Posterior vena cava (tissue), 2 donors: ENCODE data around the gene IFT43. TPM values are rescaled to one million over a fixed set of nuclear protein-coding genes. Genes with fewer than 3 reads are reported as not detected.
A peak's percentile ranks its signal among the peaks of the same experiment; 100 is the strongest.

Experiments
- DNase-seq: peaks from one replicate; pipeline ENCODE4 v3.0.0-alpha.2; 2020; ENCODE audit warnings: low spot score
- intact Hi-C, 2 donors: fragments of 100-400 bp; cut with DNase I; formaldehyde crosslinking; loops; one replicate each; pipeline versions ENCODE4 v1.14.1 to v1.14.2; 2022 to 2023
- total RNA-seq, 2 donors: library from RNA; stranded (reverse); fragmentation: NEBNext Ultra II Directional; extraction: Animal tissue kit (Norgen Biotek cat#: 25700); gene quantifications; one replicate each; pipeline ENCODE4 v1.2.1, GENCODE V29; 2021
- donor health status: DM: yes; HTN: yes; CAD: no.
- donor health status: DM: yes; HTN: yes; CAD: no.

IFT43 gene
- total RNA-seq, 2 donors from 2014 or later, result 44.9 to 79.6 TPM

GRCh38 chr14:76055330-76055729, 69.8 kb downstream of the IFT43 start:
- no peak for DNase-seq
- intact Hi-C loops, result loop anchor here in 1 of 2 donors (10.0 kb wide), 1 partner anchor 329 kb away; no protein-coding TSS in a partner anchor

DNA sequence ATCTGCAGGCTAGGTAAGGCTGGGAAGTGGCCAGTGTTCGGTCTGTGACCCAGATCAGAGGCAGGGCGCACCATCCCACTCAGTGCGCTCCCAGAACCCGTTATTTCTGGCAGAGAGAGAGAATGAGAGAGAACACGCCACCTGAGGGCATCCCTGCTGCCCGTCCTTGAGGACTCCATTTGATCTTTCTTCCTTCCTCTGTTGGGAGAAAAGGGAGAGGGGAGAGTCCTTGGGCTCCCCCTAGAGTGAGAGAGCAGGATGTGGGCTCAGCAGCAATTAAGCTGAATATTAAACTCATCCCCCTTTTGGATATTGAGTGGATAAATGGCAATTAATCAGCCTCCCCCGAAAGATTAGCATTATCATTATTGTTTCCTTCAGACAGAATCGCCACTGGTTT, 70.6 kb downstream of the IFT43 start:
- DNase-seq, result no peak
- intact Hi-C loops, result loop anchor here in 1 of 2 donors (10.0 kb wide), 1 partner anchor 329 kb away; no protein-coding TSS in a partner anchor

DNA sequence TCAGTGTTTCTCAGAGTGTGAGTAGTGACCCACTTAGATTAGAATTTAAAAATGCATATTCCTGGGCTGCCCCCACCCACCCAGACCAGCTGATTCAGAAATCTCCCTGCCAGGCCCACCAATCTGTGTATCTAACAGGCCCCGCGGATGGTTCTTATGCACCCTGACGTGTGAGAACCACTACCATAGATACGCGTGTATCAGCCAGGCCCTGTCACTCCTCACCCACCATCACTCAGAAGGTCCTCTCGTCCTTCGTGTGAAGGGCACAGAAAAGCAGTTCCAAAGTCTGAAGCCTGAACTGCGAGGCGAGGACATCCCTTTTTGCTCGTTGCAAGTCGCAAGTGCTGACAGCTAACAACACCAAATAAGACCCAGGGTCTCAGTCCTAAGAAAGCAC, 72.4 kb downstream of the IFT43 start:
- no peak for DNase-seq
- intact Hi-C loops, result loop anchor here in 1 of 2 donors (10.0 kb wide), 1 partner anchor 327 kb away; no protein-coding TSS in a partner anchor

GRCh38 chr14:76063327-76063726, 77.8 kb downstream of the IFT43 start:
- no peak for DNase-seq
- intact Hi-C loops, result no loop called here

DNA sequence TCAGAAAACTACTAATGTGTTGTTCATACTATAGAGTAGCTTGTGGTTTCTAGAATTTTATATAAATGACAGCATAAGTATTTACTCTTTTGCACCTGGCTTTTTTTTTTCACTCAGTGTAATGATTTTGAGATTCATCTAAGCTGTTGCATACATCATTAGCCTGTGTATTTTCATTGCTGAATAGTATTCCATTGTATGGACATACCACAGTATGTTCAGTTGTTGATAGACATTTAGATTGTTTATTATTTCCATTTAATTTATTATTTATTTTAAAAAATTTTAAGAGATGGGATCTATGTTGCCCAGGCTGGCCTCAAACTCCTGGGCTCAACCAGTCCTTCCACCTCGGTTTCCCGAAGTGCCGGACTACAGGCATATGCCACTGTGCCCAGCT, 80.0 kb downstream of the IFT43 start:
- DNase-seq, result no peak
- intact Hi-C loops, result no loop called here

- intact Hi-C loops, result no loop called here
- DNase-seq, result no peak
These were observed 82.0 kb downstream of the IFT43 start for GRCh38 chr14:76067536-76067935.

DNA sequence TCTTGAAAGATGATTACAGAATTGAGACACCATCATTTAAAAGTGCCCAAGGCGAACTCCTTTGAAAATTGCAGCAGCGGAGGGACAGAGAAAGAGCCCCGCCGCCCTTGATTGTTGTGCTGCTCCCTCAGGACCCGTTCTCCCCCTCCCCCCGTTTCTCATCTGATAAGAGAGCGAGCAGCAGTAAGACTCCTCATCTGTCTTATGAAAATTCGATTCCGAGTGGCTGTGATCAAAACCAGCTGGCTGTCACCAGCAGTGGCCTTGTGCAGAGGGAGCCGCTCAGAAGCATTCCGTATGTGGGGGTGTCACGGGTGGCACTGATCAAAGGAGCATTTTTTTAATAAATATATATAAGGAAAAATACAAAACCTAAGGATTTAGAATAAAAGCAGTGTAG, 88.2 kb downstream of the IFT43 start:
- DNase-seq, result no peak
- intact Hi-C loops, result no loop called here

- no peak for DNase-seq
- intact Hi-C loops, result no loop called here
These were observed 91.8 kb downstream of the IFT43 start for GRCh38 chr14:76077340-76077739.

GRCh38 chr14:76078501-76078900, 92.9 kb downstream of the IFT43 start:
- intact Hi-C loops, result no loop called here

GRCh38 chr14:76080025-76080424, 94.5 kb downstream of the IFT43 start:
- no peak for DNase-seq
- intact Hi-C loops, result no loop called here

More at GRCh38 chr14:76078501-76078900, 92.9 kb downstream of the IFT43 start:
- no peak for DNase-seq

DNA sequence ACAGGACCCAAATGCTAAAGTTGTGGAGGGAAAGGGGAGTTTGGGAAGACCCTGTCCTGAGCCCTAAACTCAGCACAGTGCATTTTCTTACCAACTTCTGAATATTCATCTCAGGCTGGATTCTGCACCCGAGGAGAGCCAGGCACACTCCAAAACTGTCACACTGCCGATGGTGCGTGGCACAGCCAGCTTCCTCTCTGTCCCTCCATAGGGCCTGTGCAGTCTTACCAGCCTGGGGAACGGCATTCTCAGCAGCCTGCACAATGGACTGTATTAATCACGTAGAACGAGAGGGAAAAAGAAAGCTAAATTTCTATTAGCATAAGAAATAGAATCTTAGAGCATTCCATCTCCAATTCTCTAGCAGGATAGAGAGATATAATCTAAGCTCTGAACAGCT, 94.9 kb downstream of the IFT43 start:
- DNase-seq, result no peak
- intact Hi-C loops, result no loop called here

DNA sequence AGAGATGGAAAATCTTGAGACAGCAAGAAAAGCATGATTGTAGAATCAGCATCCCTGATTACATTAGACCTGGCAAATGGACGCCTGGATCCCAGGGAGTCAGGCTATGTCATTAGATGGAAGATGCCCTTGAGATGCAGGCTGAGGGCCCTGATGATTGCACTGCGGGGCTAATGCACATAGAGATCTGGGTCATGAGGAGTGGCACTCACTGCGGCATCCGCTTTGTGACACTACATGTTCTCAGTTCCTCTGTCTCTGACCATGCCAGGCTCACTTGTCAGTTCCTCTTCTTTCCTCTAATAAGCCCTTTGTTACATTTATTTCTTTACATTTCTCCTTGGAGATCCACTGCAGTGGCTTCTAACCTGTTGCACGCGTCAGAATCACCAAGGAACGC, 96.1 kb downstream of the IFT43 start:
- intact Hi-C loops, result no loop called here
- DNase-seq, result no peak

DNA sequence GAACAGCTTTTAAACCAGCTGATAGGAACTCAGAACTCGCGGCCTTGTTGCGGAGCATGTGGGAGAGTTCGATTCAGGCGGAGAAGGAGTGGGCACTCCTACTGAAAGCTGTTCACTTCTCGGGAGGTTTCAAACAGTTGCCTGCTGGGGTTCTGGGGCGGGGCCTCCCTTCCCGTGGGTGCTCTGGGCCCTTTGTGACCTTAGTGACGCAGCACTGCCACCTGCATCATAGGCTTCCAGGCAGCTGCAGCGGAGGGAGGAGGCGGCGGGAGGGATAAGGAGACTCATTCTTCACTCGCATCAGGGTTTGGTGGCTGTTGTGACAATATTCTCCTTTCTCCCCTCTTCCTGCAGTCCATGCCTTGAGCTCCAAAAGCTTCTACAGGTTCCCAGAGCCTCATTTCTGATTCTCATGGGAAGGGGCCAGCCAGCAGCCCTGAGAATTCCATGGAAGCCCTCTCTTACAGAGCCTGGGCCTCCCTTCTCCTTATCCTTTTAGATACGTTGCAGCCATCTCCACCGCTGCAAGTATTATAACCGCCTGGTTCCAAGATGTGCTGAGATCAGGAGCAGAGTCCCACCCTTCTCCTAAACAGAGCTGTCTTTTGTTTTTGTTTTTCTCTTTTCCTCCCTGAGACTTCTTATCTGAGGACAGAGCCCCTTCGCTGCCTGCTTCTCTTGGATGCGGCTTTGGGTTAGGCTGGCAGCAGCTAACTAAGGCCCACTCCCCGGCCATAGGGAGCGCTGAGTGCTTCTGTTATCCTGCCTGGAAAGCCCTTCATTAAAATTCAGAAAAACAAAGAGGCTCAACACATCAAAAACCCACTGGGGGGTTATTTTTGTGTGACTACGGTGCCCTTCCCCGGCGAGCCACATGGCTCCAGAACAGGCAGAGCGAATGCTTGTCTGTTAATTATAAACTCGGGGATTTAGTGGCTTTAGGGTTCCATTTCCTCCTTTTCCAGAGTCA, 98.5 kb downstream of the IFT43 start:
- intact Hi-C loops, result no loop called here
- DNase-seq, result no peak

DNA sequence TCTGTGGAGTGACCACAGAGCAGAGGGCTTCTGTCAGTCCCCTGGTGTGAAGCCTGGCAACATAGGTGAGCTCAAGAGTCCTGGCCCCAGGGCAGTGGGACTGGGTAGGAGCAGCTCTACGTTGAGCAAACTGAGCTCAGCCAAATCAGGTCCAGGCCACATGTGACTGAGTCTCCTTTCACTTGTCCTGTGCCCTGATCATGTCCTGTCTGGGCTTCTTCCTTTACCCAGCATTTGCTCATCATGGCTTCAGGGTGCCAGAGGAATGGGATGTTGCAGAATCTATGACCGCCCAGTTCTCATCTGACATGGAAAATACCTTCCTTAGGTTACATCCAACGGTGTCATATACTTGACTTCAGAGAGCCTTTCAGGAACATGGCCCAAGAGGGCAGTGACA, 99.8 kb downstream of the IFT43 start:
- intact Hi-C loops, result no loop called here
- DNase-seq, result no peak

- DNase-seq, result no peak
- intact Hi-C loops, result no loop called here
These were observed 101.1 kb downstream of the IFT43 start for GRCh38 chr14:76086636-76087035.

DNA sequence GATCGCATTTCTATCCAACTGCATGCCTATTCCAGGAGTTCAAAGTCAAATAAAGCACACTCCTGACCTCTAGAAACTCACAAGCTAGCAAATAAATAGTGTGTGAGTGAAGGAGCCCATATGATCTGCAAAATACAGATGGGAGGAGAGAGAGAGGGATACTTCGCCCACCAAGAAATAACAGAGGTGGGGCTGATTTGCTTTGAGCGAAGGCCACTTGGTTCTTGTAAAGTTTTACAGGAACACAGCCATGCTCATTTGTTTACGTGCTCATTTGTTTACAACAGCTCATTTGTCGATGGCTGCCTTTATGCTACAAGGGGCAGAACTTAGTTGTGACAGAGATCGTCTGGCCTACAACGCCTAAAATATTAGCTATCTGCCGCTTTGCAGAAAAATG, 102.8 kb downstream of the IFT43 start:
- DNase-seq, result no peak
- intact Hi-C loops, result no loop called here

- DNase-seq, result no peak
- intact Hi-C loops, result no loop called here
These were observed 103.4 kb downstream of the IFT43 start for GRCh38 chr14:76088771-76089571.

DNA sequence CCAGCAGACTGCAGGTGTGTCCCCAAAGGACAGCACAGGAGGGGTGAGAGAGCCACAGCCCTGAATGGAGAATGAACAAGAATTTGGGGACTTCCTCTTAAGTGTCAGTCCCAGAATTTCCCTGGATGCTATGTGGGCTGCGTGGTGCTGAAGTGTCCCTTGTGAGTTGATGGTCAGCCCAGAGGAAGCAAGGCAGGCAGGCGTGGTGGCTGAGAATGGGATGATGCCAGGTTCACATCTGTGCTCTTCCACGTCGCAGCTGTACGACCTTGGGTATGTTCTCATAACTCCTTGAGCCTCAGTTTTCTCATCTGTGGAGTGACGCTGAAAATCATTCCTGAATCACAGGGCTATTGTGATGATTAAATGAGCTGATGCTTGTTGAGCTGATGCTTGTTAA, 104.0 kb downstream of the IFT43 start:
- intact Hi-C loops, result no loop called here
- DNase-seq, result no peak

DNA sequence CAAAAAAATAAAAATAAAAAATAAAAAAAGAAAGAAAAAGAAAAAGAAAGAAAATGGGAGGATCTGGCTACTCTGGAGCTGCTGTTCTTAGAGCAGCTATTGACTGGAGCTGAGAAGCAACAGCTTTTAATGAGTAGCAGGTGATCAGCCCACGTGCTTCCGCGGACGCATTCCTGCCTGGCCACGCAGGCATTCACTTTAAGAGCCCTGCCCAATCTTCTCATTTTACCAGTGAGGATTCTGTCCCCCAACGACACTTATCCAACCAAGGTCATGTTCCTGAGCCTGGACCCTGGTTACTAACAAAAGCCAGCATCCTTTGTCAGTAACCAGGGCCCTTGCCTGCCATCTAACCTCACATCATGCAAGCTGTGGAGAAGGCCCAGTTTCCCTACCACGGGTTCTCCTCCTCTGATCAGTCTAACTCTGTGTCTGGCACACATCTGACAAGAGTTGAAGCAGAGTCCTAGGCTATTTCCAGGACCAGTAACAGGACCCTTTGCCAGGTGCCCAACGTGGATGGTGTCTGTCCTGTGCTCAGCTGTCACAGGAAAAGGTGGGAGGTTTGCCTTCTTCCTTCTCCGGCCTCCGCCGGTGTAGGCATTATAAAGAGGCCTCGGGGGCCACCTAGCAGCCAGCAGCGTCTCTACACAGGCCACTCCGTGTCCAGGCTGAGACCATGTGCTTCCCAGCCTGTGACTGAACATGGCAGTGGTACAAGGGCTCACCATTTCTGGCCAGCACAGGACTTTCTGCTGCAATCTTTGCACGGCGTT, 105.2 kb downstream of the IFT43 start:
- intact Hi-C loops, result no loop called here
- DNase-seq, result peak; percentile 86
